ENCODE measurements around the gene RC3H1. TPM values are rescaled to one million over a fixed set of nuclear protein-coding genes. Genes with fewer than 3 reads are reported as not detected.

Gene RC3H1
- total and polyA plus RNA-seq, 11 donors: 3.8 to 32.0 (median 19.1) TPM

GRCh38 chr1:174040387-174040786 is 18.2 kb upstream of the RC3H1 start:
- peaks cover 0 to 4% (median 0%) of the 10 kb centered on the region in 12 donors for H3K4me1 ChIP-seq
- H3K9me3 ChIP-seq: no peaks in the 10 kb centered on the region
- no peak overlapping the region for H3K27ac ChIP-seq
- ATAC-seq (peak in 2 of 4 donors; percentile 28 to 36), DNase-seq (no peak)
- intact Hi-C loops (cut with DNase I): no loop called here
- no peaks in the 10 kb centered on the region for H3K27me3 ChIP-seq
- no peaks in the 10 kb centered on the region for H3K36me3 ChIP-seq
- WGBS, 4 donors: 54 to 79% (median 71%) methylated on average over 2 of the region's 2 CpGs
- TF ChIP-seq POLR2A (IDR thresholded peaks at IDR 0.05) (no peak), CTCF (IDR thresholded peaks at IDR 0.05) (no peak)
- H3K4me3 ChIP-seq: no peak overlapping the region

- Histone ChIP-seq H3K36me3 (no peaks in the 10 kb centered on the region), H3K9me3 (no peaks in the 10 kb centered on the region), H3K27me3 (no peaks in the 10 kb centered on the region), H3K4me3 (no peak overlapping the region), H3K27ac (no peak overlapping the region), H3K4me1 (peaks cover 0 to 4% (median 0%) of the 10 kb centered on the region in 12 donors)
- DNase-seq: no peak
- ATAC-seq: no peak
- intact Hi-C loops (cut with DNase I): no loop called here
- TF ChIP-seq CTCF (IDR thresholded peaks at IDR 0.05): no peak
- TF ChIP-seq POLR2A (IDR thresholded peaks at IDR 0.05): no peak
- WGBS, 4 donors: 71 to 91% (median 84%) methylated on average over 1 of the region's 1 CpG
These were observed 16.9 kb upstream of the RC3H1 start for GRCh38 chr1:174039027-174039426.

GRCh38 chr1:174036798-174037197 is 14.6 kb upstream of the RC3H1 start:
- peak in 1 of 4 donors; percentile 49 for ATAC-seq
- TF ChIP-seq POLR2A (IDR thresholded peaks at IDR 0.05) (no peak), CTCF (IDR thresholded peaks at IDR 0.05) (no peak)

GRCh38 chr1:174036204-174036603 is 14.0 kb upstream of the RC3H1 start:
- Histone ChIP-seq H3K27ac (no peak overlapping the region), H3K4me1 (peaks cover 0 to 4% (median 0%) of the 10 kb centered on the region in 12 donors), H3K9me3 (no peaks in the 10 kb centered on the region), H3K4me3 (no peak overlapping the region), H3K36me3 (no peaks in the 10 kb centered on the region), H3K27me3 (no peaks in the 10 kb centered on the region)
- ATAC-seq (peak in 1 of 4 donors; percentile 38), DNase-seq (no peak)
- intact Hi-C loops (cut with DNase I): no loop called here
- TF ChIP-seq POLR2A (IDR thresholded peaks at IDR 0.05) (no peak), CTCF (IDR thresholded peaks at IDR 0.05) (no peak)
- 48 to 67% (median 66%) methylated on average over 2 of the region's 2 CpGs for WGBS, 4 donors

More at GRCh38 chr1:174036798-174037197, 14.6 kb upstream of the RC3H1 start:
- intact Hi-C loops (cut with DNase I): no loop called here
- peaks cover 0 to 4% (median 0%) of the 10 kb centered on the region in 12 donors for H3K4me1 ChIP-seq
- no peaks in the 10 kb centered on the region for H3K36me3 ChIP-seq
- H3K27ac ChIP-seq: no peak overlapping the region
- H3K4me3 ChIP-seq: no peak overlapping the region
- DNase-seq: no peak
- no peaks in the 10 kb centered on the region for H3K9me3 ChIP-seq
- no peaks in the 10 kb centered on the region for H3K27me3 ChIP-seq

Data from heart left ventricle (tissue), 16 donors.